DND-41 (cell line): ENCODE results near the gene BRAT1.

Experiments used
- ATAC-seq: fragments of 200-7000 bp; cut with Tn5 transposase; 3 replicates; pipeline ENCODE4 v1.9.1; 2021; ENCODE audit warnings: low read depth; ENCODE audit not compliant: insufficient read depth
- DNase-seq: peaks from one replicate; pipeline ENCODE4 v3.0.0-alpha.2; 2020
- H2AFZ ChIP-seq: 2 replicates; pipeline ENCODE4 v1.6.0; 2012; ENCODE audit warnings: low read depth, low read length
- H3K27ac ChIP-seq: 2 replicates; pipeline ENCODE4 v1.5.1; 2012; ENCODE audit warnings: low read length, inconsistent platforms
- H3K27me3 ChIP-seq: fragments of 200-600 bp; sonication (generic); 2 replicates; pipeline ENCODE4 v1.6.0; 2012; ENCODE audit warnings: low read length, mild to moderate bottlenecking, inconsistent platforms; ENCODE audit not compliant: insufficient read depth, poor library complexity
- H3K36me3 ChIP-seq: 2 replicates; pipeline ENCODE4 v1.5.1; 2012; ENCODE audit warnings: low read length, inconsistent platforms; ENCODE audit not compliant: insufficient read depth
- H3K4me1 ChIP-seq: 2 replicates; pipeline ENCODE4 v1.5.1; 2012; ENCODE audit warnings: mild to moderate bottlenecking, low read length; ENCODE audit not compliant: insufficient read depth
- H3K4me2 ChIP-seq: 2 replicates; pipeline ENCODE4 v1.6.0; 2012; ENCODE audit warnings: mild to moderate bottlenecking, moderate library complexity, low read length, inconsistent platforms; ENCODE audit not compliant: insufficient read depth
- H3K4me3 ChIP-seq, 2 experiments: fragments of 200-600 bp in 1 of 2; shearing (Covaris generic) in 1 of 2; 2 replicates each; pipeline ENCODE4 v1.5.1; 2012 to 2016; ENCODE audit warnings: inconsistent platforms in 2 of 2, low read length in 2 of 2, mild to moderate bottlenecking in 2 of 2, low read depth in 1 of 2, moderate library complexity in 1 of 2
- H3K79me2 ChIP-seq: 2 replicates; pipeline ENCODE4 v1.6.0; 2012; ENCODE audit warnings: low read length, inconsistent platforms; ENCODE audit not compliant: insufficient read depth
- H3K9ac ChIP-seq: 2 replicates; pipeline ENCODE4 v1.6.0; 2012; ENCODE audit warnings: low read depth, mild to moderate bottlenecking, inconsistent platforms, low read length, moderate library complexity
- H3K9me3 ChIP-seq: 2 replicates; pipeline ENCODE4 v1.5.1; 2012; ENCODE audit warnings: low read length, moderate library complexity, mild to moderate bottlenecking, inconsistent platforms; ENCODE audit not compliant: insufficient read depth, severe bottlenecking
- H4K20me1 ChIP-seq: 2 replicates; pipeline ENCODE4 v1.6.0; 2012; ENCODE audit warnings: low read length; ENCODE audit not compliant: insufficient read depth
- EZH2 ChIP-seq: IDR thresholded peaks from 3 replicates; pipeline ENCODE4 v1.6.1; 2012; ENCODE audit warnings: borderline replicate concordance, low read depth, mild to moderate bottlenecking, moderate library complexity, low read length, inconsistent platforms; ENCODE audit not compliant: severe bottlenecking
- TF ChIP-seq, protein P1 (sequence below): IDR thresholded peaks from 2 replicates; pipeline ENCODE4 v1.5.1; 2012; ENCODE audit warnings: borderline replicate concordance, low read length, moderate library complexity, mild to moderate bottlenecking; ENCODE audit not compliant: poor library complexity, severe bottlenecking; ENCODE audit errors: extremely low read depth

The BRAT1 gene

DNA sequence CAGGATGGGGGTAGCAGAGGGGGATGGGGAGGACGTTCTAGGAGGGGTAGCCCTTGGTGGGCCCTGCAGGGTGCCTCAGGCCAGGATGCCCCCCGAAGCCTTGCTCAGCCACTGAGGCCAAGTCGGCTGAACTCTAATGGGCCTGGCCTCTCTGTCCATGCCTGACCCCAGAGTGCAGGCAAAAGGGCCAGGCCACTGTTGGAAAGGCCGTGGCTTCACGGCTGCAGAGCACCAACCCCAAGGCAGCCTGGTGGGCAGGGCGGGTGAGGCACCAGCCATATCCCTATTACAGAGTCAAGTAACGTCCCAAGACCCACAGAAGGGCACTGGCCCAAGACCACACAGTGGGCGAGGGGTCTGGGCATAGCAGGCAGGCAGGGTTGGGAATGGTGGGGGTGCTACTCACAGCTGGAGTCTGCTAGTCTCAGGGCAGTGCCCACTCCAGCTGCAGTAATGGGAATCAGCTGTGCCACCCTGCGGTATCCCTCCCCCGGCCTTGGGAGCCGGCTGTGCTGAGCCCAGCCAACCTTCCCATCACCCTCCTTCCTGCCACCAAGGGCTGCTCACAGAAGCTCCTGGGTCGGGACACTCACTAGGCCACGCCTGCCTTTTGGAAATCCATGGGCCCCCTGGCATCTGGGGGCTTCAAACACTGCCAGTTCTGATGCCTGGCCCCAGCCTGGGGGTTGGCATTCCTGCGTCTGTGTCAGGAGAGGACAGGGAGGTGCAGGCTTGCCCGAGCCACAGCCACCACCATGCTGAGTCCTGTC is 39.7 kb downstream of the BRAT1 start:
- ATAC-seq (no peak), DNase-seq (no peak)
- H3K36me3 ChIP-seq = no peaks in the 10 kb centered on the region
- H3K4me2 ChIP-seq = no peak overlapping the region
- no peaks in the 10 kb centered on the region for H3K9me3 ChIP-seq
- no peak overlapping the region for H3K27ac ChIP-seq
- no peaks in the 10 kb centered on the region for H3K79me2 ChIP-seq
- H3K27me3 ChIP-seq = peaks cover 7% of the 10 kb centered on the region
- TF ChIP-seq, protein P1, sequence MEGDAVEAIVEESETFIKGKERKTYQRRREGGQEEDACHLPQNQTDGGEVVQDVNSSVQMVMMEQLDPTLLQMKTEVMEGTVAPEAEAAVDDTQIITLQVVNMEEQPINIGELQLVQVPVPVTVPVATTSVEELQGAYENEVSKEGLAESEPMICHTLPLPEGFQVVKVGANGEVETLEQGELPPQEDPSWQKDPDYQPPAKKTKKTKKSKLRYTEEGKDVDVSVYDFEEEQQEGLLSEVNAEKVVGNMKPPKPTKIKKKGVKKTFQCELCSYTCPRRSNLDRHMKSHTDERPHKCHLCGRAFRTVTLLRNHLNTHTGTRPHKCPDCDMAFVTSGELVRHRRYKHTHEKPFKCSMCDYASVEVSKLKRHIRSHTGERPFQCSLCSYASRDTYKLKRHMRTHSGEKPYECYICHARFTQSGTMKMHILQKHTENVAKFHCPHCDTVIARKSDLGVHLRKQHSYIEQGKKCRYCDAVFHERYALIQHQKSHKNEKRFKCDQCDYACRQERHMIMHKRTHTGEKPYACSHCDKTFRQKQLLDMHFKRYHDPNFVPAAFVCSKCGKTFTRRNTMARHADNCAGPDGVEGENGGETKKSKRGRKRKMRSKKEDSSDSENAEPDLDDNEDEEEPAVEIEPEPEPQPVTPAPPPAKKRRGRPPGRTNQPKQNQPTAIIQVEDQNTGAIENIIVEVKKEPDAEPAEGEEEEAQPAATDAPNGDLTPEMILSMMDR = no peak
- no peak overlapping the region for H3K4me3 ChIP-seq
- H3K4me1 ChIP-seq = peaks cover 15% of the 10 kb centered on the region
- no peak overlapping the region for H2AFZ ChIP-seq
- peaks cover 11% of the 10 kb centered on the region for H4K20me1 ChIP-seq
- no peak overlapping the region for H3K9ac ChIP-seq

DNA sequence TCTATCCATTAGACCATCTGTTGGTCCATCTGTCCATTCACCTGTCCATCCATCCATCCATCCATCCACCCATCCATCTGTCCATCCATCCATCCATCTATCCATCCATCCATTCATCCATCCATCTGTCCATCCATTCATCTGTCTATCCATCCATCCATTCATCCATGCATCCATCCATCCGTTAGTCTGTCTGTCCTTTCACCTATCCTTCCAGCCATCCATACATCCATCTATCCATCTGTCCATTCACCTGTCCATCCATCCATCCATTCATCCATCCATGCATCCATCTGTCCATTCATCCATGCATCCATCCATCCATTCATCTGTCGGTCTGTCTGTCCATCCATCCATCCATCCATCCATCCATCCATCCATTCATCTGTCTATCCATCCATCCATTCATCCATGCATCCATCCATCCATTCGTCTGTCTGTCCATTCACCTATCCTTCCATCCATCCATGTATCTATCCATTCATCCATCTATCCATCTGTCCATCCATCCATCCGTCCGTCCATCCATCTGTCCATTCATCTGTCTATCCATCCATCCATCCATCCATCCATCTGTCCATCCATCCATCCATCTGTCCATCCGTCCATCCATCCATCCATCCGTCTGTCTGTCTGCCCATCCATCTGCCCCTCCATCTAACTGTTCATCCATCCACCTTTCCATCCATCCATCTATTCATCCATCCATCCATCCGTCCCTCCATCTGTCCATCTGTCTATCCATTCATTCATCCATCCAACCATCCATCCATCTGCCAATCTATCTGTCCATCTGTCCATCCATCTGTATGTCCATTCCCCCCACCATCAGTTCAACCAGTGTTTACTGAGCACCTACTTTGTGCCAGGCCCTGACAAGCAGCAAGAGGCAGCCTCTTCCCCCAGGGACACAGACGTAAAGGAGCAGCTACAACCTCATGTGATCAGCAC is 40.6 kb downstream of the BRAT1 start:
- no peaks in the 10 kb centered on the region for H3K27me3 ChIP-seq
- H3K4me3 ChIP-seq = no peak overlapping the region
- no peak overlapping the region for H2AFZ ChIP-seq
- ATAC-seq = no peak
- H3K9ac ChIP-seq = no peak overlapping the region
- H4K20me1 ChIP-seq = peaks cover 11% of the 10 kb centered on the region; the same call in 1 of the 2 replicates
- peaks cover 14% of the 10 kb centered on the region for H3K4me1 ChIP-seq
- no peaks in the 10 kb centered on the region for H3K36me3 ChIP-seq
- TF ChIP-seq EZH2 = no peak
- TF ChIP-seq, protein P1 = no peak
- H3K79me2 ChIP-seq = no peaks in the 10 kb centered on the region
- no peak overlapping the region for H3K4me2 ChIP-seq
- H3K27ac ChIP-seq = no peak overlapping the region
- H3K9me3 ChIP-seq = no peaks in the 10 kb centered on the region
- DNase-seq = no peak

DNA sequence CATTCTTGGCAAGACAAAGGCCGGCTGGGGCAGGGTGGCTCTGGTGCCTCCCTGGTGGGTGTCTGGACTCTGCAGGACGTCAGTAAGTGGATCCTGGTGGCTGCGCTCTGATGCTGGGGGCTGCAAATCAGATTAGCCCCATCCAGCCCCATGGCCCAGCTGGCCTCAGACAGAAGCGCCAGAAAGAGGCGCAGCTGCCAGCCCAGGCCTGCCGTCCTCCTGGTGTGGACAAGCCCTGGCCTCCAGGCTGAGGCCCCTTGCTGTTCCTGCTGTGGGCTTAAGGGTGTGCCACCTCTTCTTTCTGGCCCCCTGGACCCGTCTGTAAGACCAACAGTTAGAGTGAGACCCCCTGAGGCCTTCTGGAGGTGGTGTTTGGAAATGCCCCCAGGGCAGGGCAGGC is 41.6 kb downstream of the BRAT1 start:
- no peak overlapping the region for H3K4me2 ChIP-seq
- no peaks in the 10 kb centered on the region for H3K36me3 ChIP-seq
- no peak overlapping the region for H3K4me3 ChIP-seq
- H2AFZ ChIP-seq = no peak overlapping the region
- H3K9ac ChIP-seq = no peak overlapping the region
- no peaks in the 10 kb centered on the region for H3K79me2 ChIP-seq
- DNase-seq = no peak
- H3K4me1 ChIP-seq = peaks cover 18% of the 10 kb centered on the region
- TF ChIP-seq, protein P1 = no peak
- no peak for TF ChIP-seq EZH2
- H3K27me3 ChIP-seq = no peaks in the 10 kb centered on the region
- H3K9me3 ChIP-seq = no peaks in the 10 kb centered on the region
- peaks cover 12% of the 10 kb centered on the region; the same call in 1 of the 2 replicates for H4K20me1 ChIP-seq
- no peak overlapping the region for H3K27ac ChIP-seq
- no peak for ATAC-seq
